Activated CD4-positive, alpha-beta T cell treated with anti-CD3 and anti-CD28 coated beads, Interleukin-2, Interleukin-6, amounts not matched to agents 100 ng/mL and 50 ng/mL, durations not matched to agents 16 hours and 8 hours (primary cell): Measurements from ENCODE around the gene TIE1.

Experiments
- DNase-seq: peaks from one replicate; pipeline ENCODE4 v3.0.0-alpha.2; 2020

The TIE1 gene

DNA sequence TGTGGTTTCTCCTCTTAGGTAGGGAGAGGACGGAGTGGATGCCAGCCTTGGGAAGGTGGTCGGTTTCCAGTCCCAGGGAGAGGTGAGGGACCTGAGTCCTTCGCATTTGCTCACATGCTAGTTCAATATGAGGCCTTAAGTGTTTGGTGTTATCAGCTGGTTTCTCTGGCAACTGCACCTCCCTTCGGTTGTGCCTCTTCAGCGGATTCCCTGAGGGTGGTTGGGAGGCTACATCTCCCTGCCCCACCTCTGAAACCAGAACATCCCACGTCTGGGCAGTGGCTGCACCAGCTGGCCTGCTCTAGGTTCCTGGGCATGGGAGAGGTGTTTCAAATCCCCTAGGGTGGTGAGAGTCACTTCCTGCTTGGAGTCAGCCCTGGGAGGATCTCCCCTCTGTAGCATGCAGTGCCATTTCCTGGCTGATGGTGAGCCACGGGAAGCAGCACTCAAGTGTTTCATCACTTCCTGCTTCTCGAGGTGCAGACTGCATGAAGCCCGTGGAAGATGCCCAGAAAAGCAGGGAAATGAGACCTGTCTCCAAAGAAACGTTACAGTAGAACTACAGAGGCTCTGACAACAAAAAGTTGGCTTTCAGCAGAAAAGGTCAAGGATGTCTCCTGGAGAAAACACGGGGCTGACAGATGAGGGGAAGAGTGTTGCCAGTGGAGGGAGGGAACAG is 26.5 kb upstream of the TIE1 start:
- DNase-seq, result peak; percentile 63

DNA sequence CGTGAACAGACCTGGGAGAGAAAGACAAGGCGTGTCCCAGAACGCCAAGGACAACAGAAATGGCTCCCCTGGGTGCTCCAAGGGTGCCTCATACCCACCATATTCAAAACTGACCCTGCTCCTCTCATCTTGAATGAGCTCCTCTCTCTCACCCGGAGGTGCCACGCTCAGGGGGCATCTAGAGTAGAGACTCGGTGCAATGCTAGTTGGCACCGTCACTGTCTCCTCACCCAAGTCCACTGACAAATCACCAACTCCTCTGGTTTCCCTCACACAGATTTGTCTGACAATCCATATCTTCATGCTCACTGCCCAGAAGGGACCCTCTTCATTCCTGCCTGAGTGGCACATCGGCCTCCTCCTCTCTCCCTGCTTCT is 26.0 kb upstream of the TIE1 start:
- no peak for DNase-seq

DNA sequence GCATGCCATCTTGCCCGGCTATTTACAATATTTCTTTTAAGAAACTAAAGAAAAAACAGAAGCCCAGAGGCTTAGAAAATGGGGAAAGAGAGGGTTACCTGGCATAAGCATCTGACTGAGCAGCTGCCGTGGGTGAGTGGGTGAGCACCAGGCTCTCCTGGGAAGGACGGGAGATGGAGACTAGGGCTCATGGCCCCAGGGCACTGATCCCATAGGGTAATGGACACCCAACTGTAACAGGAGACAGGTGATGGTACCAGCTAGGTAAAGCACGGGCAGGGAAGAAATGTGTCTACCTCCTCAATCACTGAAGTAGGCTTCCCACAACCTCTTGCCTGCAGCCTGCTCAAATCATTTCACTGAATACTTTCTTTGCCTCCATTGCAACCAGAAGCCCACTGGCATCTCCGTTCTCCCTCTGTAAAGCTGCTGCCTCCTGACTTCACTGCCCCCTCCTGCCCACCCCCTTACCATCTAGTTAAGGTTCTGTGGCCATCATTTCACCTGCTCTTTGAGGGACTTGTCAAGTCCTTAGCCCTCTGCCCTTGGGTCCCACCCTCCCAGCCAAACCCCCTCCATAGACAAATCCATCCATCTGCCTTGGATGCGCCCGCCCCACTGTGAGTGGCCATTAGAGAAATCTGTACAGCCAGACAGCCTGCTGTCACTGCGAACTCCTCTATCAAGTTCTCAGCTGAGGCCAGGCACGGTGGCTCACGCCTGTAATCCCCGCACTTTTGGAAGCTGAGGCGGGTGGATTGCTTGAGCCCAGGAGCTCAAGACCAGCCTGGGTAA is 24.8 kb upstream of the TIE1 start:
- no peak for DNase-seq

DNA sequence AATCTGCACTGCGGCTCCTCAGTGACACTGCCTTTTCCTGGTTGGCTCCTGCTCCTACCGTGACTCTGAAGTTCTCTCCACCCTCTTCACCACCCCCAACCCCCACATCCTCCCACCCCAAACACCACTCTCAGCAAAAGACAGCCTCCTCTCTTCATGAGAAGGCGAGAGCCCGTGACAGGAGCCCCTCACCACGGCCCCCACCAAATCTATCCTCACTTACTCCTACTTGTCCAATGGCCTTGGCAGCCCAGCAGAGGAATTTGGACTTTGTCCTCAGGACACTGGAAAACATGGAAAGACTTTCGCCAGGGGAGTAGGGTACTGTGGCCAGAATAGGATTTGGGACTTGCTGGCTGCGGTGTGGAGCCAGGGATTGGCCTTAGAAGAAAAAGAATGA is 24.1 kb upstream of the TIE1 start:
- DNase-seq, result no peak

DNA sequence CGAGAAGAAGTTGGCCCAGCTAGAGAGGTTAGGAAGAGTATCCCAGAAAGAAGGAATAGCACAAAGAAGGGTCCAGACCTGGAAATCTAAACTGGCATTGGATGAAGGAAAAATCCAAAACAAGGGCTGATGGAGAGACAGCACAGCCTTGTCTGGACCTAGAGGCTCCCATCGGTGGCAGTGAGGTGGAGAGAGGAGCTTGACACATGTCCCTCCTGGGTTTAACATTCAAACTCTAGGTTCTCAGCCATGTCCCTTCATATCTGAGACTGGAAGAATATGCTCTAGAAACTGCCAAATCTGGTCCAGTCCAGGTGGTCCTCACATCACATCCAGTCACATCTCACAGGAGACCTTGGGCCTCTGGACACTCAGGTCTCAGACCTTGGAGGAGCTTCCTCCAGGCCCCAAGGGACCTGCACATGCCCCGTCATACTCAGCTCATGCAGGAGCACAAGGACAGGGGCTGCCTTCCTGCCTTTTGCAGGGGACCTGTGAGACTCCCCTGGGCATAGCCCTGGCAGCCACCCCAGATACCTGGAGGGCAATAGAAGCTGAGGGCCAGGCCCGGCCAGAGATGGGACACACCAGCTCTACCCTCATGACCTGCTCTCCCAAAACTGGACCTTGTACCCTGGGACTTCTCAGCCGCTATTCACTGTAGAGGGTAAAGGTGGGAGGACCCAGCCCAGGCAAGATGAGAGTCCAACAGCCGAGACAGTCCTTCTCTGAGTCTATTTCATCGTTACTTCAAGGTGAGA is 23.5 kb upstream of the TIE1 start:
- no peak for DNase-seq

DNA sequence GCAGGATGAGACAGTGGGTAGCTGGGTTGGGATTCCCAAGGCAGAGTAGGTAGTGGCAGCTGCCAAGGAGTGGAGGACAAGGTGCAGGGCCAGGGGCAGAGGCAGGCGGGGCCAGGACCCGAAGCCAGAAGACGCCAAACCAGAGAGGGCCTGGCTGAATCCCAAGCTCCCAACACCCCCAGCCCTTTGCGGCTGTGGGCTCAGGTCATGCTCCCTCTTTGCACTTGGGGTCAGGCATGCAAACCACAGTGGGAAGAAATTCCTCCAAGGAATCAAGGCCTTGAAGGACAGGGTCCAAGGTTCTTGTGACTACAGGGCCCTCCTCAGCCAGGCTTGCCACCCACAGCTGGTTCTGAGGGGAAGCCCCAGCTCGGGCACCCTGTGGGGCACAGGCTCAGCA is 21.6 kb upstream of the TIE1 start:
- no peak for DNase-seq

DNA sequence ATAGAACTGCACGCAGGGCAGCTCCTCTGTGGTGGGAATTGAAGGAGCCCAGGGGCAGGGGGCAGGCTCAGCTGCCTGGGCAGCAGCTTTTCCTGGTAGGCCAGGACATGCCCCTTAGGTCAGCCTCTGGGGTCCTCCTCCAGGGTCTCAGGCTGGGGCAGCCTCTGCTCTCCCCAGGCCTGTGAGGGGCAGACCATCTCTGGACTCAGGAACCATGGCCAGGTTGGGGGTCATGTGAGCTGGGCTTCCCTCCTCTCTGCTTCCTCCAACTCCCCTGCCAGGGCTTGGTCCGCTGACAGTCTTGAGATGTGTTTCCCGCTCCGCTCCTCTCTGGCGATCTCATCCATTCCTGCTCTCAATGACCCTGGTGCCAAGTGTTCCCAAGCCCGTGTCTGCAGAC is 21.1 kb upstream of the TIE1 start:
- no peak for DNase-seq

DNA sequence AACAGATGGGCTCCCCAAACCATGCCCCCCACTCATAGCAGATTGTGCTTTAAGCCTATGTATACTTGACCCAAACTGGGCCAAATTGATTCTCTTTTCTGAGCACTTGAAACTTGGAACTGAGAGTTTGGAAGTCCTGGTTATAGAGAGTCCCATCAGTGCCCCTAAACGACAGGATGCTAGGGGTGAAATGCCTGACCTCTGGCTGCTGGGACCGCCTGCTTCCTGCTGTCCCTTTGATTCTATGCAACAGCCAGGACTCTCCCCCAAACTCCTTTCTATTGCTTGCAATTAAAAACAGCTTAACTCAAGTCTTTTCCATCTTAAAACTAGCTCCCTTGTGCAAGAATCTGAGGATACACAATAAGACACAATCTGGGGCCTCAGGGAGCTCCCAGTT is 20.1 kb upstream of the TIE1 start:
- no peak for DNase-seq

DNA sequence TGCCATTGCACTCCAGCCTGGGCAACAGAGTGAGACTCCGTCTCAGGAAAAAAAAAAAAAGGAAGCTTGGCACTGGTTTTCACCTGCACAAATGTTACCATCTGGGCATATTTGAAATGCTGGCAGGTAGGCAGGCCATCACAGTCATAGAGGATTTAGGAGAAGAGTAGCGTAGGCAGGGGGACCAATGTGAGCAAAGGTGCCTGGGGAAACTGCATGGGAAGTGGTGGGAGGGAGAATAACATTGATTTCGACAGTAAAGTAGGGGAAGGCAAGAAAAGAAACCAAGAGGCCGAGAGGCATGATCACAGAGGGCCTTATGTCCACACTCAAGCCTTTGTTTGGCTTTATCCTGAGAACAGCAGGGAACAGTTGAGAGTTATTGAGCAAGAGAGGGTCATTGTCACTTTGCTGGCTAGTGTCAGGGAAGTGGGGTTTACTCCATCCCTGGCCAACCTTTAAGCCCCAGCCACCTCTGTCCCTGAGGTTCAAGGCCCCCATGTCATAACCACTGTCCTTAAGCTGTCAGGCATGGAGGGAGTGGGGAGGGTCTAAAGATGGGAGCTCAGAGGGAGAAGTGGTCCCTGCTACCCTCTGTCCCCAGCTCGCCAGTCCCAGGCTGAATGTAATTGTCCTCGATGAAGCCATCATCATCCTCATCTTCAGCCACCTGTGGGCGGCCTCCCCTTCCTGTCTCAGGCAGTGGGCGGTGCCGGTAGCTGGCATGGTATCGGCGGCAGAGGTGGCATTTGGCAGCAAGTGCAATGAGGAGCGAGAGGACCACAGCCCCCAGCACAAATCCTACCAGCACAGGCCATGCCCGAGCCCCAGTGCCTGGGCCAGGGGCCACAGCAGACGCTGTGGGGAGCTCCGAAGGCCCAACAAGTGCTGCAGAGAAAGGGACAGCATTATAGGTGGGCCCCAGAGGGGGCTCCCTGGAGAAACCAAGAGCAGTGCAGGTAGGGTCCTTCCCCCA is 18.3 kb upstream of the TIE1 start:
- DNase-seq, result no peak

DNA sequence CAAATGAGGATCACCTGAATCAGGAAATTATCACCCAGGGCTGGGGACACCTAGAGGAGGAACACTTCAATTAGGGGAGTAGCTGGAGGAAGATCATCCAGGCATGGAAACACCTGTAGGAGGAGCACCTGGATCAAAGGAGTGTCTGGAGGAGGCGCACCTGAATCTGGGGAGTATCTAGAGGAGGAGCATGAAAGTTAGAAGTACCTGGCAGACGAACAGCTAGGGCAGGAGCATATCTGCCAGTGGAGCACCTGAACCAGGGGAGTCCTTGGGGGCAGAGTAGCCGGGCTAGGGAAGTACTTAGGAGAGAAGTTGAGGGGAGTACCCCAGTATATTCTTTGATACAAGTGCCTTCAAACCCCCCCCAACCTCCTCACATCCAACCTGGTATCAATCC is 16.7 kb upstream of the TIE1 start:
- DNase-seq, result no peak

DNA sequence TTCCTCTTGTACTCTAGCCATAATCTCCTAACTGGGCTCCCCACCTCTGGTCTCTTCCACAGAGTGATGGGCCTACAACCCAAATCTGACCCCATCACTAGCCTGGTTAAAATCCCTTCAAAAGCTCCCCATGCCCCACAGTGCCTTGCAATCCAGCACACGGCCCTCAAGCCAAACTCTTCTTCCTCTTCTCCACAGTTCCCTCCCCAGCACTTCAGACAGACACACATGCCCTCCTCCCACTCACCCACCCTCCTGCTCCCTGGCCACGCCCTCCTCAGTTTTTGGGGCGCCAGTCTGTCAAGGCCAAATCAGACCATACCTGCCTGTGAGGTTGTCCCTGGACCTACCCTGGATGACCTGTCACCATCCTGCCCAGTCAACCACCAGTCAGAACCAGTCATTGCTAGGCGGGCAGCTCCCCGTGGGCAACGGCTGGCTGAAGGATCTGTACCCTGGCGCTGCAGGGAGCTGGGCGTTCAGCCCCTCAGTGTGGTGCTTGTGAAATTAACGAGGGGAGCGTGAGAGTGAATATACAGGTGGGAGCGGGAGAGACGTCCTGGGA is 16.2 kb upstream of the TIE1 start:
- no peak for DNase-seq

DNA sequence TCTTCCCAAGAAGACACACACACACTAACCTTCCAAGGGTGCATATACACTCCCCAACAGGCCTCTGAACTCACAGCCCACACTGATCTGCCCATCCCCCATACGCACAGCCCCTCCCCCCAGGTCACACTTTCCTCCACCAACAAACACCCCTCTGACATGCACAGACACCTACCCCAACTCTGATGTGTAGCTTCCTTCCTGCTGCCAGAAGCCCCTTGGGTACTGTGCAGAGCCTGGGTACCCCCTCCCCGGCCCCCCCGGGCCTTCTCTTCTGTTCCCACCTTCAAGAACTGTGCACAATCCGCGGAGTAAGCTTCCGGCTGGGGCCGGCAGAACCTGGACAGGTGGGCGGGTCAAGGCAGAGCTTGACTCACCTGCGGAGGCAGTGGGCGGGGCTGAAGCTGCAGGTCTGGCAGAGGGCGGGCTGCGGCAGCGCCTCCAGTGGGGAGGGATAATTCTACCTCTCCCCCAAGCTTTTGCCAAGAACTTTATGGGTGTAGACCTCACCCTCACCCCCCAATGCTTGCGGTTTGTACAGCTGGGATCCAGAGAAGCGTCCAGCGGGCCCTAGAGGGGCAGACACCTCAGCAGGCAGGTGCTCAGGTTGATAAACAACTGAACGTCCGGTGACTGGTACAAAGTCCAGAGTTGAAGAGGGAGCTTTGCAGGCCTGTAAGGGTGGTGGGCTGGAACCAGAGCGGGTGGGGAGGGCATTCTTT is 15.4 kb upstream of the TIE1 start, which contains the start of gene C1orf210:
C1orf210 (minus strand) TSS at position 313 of the 722 bp plus-strand sequence. CDS start 2,311 bp downstream, outside the sequence.
- no peak for DNase-seq

DNA sequence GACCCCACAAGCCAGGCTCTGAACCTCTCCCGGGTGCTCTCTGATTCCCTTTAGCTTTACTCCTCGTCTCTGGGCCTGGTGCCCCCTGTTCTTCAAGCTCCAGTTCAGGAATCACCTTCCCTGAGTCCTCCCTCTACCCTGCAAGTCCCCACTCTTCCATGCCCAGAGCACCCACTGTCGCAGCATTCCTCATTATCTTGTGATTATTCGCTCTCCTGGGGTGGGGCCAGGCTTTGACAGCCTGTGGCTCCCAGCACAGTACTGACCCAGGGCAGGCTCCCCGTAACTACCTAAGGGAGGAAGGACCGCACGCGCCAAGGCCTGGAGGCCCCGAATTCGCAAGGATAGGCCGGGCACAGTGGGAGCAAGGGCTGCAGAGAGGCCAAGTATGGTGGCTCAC is 14.7 kb upstream of the TIE1 start:
- DNase-seq, result no peak

DNA sequence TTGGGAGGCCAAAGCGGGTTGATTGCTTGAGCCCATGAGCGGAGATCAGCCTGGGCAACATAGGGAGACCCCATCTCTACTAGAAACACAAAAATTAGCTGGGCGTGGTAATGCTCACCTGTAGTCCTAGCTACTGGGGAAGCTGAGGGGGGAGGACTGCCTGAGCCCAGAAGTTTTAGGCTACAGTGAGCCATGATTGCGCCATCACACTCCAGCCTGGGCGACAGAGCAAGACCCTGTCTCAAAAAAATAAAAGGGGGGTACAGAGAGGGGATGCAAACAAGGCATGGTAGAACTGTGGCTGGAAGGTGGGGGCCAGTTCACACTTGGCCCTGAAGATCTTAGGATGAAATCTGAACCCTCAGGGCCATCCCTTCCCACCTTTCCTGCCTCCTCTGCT is 14.2 kb upstream of the TIE1 start:
- no peak for DNase-seq

DNA sequence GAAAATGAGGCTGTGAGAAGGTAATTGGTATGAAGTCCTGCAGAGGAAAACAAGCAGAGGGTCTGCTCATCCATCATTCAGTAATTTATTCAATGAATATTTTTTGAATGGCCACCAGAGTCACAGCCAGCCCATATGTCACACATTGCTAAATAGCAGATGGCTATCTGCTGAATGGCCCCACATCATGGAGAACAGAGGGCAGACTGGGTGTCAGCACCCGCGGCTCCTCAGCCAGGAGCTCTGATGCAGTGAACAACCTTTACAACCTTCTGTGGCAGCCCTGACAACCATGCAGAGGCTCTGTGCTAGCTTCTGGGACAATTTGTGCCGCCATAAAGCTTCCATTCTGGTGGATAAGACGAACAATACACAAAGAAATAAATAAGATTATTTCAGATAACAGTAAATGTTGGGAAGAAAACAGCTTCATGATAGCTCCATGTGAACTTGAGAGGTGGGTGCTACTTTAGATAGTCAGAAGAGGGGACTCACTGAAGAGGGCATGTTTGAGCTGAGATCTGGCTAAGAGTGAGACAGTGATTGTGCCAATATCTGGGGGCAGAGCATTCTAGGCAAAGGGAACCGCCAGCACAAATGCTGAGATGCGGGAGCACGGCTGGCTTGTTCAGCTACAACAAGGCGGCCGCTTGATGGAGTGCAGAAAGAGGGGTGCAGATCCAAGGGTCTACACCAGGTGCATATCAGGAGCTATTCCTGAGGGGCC is 12.6 kb upstream of the TIE1 start:
- DNase-seq, result no peak

DNA sequence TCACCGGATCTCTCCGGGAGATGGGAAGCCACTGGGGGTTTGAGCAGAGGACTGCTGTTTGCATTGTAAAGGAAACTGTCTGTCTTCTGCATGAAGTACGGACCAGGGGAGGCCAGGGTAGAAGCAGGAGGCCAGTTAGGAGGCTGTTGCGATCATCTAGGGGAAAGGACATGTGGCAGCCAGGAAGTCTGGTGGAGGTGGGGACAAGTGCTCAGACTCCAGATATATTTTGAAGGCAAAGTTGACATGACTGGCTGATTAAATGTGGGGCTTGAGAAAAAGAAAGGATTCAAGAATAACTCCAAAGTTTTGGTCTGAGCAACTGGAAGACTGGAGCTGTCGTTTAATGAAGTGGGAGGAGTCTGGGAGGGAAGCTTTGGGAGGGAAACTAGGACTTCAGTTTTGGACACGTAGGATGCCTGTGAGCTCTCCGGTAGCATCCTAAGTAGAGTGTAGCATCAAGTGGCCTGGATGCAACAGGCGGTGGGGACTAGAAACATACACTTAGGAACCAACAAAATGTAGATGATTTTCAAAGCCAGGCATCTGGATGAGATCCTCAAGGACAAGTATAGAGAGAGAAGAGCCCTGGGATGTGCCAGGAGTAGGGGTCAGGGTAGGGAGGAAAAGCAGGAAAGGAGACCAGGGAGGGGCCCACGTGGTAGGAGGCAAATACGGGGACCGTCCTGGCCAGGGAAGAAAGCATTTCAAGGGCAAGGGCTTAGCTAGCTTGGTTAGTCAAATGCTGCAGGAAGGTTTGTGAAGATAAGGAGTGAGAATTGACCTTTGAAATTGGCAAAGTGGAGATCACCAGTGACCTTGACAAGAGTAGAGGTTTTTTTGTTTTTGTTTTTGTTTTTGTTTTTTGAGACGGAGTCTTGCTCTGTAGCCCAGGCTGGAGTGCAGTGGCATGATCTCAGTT is 11.7 kb upstream of the TIE1 start:
- no peak for DNase-seq

DNA sequence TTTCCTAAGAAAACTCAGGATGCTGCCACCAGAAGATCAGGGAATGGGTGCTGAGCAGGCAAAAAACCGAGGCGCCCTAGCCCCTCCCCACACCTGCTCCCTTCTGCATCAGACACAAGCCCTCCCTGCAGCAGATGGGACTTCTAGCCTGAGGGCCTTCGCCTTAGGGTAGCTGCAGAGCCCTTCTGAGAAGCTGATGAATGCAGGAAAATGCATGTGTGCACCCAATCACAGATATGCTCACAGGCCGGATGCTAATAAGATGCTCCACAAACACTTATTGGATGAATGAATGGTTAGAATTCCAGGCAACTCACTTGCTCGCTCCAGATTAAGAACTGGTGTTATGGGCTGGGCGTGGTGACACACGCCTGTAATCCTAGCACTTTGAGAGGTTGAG is 8.6 kb upstream of the TIE1 start:
- DNase-seq, result no peak

DNA sequence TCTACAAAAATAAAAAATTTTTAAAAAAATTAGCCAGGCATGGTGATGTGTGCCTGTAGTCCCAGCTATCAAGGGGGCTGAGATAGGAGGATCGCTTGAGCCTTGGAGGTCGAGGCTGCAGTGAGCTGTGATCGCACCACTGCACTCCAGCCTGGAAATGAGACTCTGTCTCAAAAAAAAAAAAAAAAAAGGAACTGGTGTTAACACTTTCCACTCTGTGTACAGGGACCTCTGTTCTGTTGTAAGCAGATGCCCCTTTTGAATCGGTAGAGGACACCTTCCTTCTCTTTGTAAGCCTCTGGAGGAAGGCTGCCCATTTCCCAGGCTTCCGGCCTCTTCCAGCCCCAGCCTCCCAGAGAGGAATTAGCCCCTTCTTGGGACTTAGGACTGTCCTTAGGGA is 8.1 kb upstream of the TIE1 start:
- DNase-seq, result no peak

DNA sequence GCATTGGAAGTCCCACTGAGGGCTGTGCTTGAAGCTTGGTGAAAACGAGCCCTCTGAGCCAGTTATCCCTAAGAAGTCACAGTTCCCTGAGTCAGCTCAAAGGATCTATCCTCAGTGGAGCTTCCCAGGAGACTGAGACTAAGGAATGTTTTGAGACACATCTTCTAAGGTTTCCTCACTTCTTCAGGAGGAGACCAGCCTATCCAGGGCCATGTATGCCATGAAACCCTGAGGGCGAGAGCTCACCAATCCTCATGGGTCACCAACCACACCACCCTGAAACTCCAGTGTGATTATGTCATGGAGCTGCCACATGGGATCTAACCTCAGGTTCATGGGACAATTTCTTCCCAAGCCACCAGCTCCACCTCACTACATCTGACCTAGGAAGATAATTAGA is 7.6 kb upstream of the TIE1 start:
- DNase-seq, result no peak
